Natural killer cell (primary cell): ENCODE measurements around the gene TOP2B. TPM values are rescaled to one million over a fixed set of nuclear protein-coding genes. Genes with fewer than 3 reads are reported as not detected.

Experiments
- ATAC-seq, 3 donors: fragments of 150-1000 bp in 2 of 3; fragments of 200-7000 bp in 1 of 3; cut with Tn5 transposase; 1 replicate in 1 of 3; 2 replicates in 2 of 3; pipeline ENCODE4 v1.10.0; 2021; ENCODE audit warnings: mild to moderate bottlenecking in 2 of 3, moderate library complexity in 2 of 3
- DNase-seq, 2 donors: peaks; one replicate each; pipeline versions ENCODE4 v3.0.0 to v3.0.0-alpha.2; 2013 to 2021; ENCODE audit warnings: mixed read lengths in 1 of 2
- H3K27ac ChIP-seq: one replicate; pipeline ENCODE4 v1.5.1; 2013; ENCODE audit warnings: mild to moderate bottlenecking, low read length
- H3K27me3 ChIP-seq: one replicate; pipeline ENCODE4 v1.6.1; 2013; ENCODE audit warnings: low read length; ENCODE audit not compliant: control insufficient read depth, insufficient read depth
- H3K36me3 ChIP-seq: one replicate; pipeline ENCODE4 v1.6.1; 2013; ENCODE audit warnings: low read length; ENCODE audit not compliant: control insufficient read depth, insufficient read depth
- H3K4me1 ChIP-seq: one replicate; pipeline ENCODE4 v1.6.1; 2013; ENCODE audit warnings: low read length; ENCODE audit not compliant: control insufficient read depth, insufficient read depth
- H3K4me3 ChIP-seq: one replicate; pipeline ENCODE4 v1.5.1; 2013; ENCODE audit warnings: low read length
- H3K9me3 ChIP-seq: one replicate; pipeline ENCODE4 v1.6.1; 2013; ENCODE audit warnings: low read length; ENCODE audit not compliant: control insufficient read depth, insufficient read depth
- H3K27ac Mint-ChIP-seq, 2 donors: one replicate each; pipeline ENCODE4 v1.8.0; 2022; ENCODE audit warnings: mild to moderate bottlenecking in 2 of 2, mixed read lengths in 2 of 2, moderate library complexity in 1 of 2
- H3K27me3 Mint-ChIP-seq, 2 donors: one replicate each; pipeline ENCODE4 v1.8.0; 2022; ENCODE audit warnings: low read depth in 2 of 2, mixed read lengths in 2 of 2
- H3K36me3 Mint-ChIP-seq: one replicate; pipeline ENCODE4 v1.8.0; 2022; ENCODE audit warnings: mixed read lengths
- H3K4me1 Mint-ChIP-seq, 2 donors: one replicate each; pipeline ENCODE4 v1.8.0; 2022; ENCODE audit warnings: mixed read lengths in 2 of 2
- H3K4me3 Mint-ChIP-seq: one replicate; pipeline ENCODE4 v1.8.0; 2022; ENCODE audit warnings: mild to moderate bottlenecking, moderate library complexity, mixed read lengths
- H3K9me3 Mint-ChIP-seq, 2 donors: one replicate each; pipeline ENCODE4 v1.8.0; 2022; ENCODE audit warnings: mixed read lengths in 2 of 2
- WGBS: methylation state at CpG from one replicate; pipeline ENCODE4 v1.1.7; 2013; ENCODE audit warnings: missing lambda C conversion rate; ENCODE audit not compliant: insufficient coverage; 5-methylcytosine and 5-hydroxymethylcytosine counted together
- intact Hi-C: fragments of 100-400 bp; cut with micrococcal nuclease; formaldehyde crosslinking; loops from one replicate; pipeline ENCODE4 v1.14.2; 2022
- total RNA-seq, 4 donors: library from RNA; stranded (reverse); fragments of 120-200 nt in 1 of 4; gene quantifications; one replicate each; pipeline versions ENCODE4 v1.2.3 to v1.2.4, GENCODE V29; 2013 to 2022
- TF ChIP-seq, protein P1 (sequence below): fragments of 200-600 bp; IDR thresholded peaks from one replicate; pipeline ENCODE4 v1.8.0; 2022; ENCODE audit warnings: antibody characterized with exemption

TOP2B gene
- total RNA-seq, 3 donors from 2014 or later (not counting 1 experiment from before 2014, with no cell fraction given), result 126 to 180 (median 152) TPM

DNA sequence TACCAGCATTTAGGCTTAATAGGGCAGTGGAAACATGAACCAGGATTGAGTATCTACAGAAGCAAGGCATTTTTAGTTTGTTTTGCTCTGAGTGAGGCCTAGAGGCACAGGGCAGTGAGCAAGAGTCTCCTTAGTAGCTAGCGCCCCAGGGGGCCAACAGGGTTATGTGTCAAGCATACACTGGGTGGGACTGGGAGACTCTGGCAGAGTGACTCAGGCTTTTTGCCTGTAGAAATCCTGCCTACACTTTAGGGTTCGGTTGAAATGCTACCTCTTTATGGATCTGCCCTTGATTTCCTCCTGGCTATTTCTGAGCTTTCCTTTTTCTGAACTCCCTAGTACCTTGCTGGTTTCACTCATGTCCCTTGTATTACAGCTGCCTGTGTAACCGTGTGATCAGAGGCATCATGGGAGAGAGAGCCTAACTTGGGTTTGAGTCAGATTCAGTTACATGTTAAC lies 72.2 kb downstream of the TOP2B start:
- DNase-seq, result no peak
- H3K36me3 Mint-ChIP-seq, result peaks cover 10% of the 10 kb centered on the region
- H3K27me3 ChIP-seq, result no peaks in the 10 kb centered on the region
- no peaks in the 10 kb centered on the region for H3K9me3 ChIP-seq
- H3K9me3 Mint-ChIP-seq, result no peaks in the 10 kb centered on the region
- no peak overlapping the region for H3K4me3 ChIP-seq
- TF ChIP-seq, protein P1, sequence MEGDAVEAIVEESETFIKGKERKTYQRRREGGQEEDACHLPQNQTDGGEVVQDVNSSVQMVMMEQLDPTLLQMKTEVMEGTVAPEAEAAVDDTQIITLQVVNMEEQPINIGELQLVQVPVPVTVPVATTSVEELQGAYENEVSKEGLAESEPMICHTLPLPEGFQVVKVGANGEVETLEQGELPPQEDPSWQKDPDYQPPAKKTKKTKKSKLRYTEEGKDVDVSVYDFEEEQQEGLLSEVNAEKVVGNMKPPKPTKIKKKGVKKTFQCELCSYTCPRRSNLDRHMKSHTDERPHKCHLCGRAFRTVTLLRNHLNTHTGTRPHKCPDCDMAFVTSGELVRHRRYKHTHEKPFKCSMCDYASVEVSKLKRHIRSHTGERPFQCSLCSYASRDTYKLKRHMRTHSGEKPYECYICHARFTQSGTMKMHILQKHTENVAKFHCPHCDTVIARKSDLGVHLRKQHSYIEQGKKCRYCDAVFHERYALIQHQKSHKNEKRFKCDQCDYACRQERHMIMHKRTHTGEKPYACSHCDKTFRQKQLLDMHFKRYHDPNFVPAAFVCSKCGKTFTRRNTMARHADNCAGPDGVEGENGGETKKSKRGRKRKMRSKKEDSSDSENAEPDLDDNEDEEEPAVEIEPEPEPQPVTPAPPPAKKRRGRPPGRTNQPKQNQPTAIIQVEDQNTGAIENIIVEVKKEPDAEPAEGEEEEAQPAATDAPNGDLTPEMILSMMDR, result no peak
- H3K27ac ChIP-seq, result no peak overlapping the region
- peak in 1 of 3 donors; percentile 41 for ATAC-seq
- H3K36me3 ChIP-seq, result peaks cover 24% of the 10 kb centered on the region
- no peaks in the 10 kb centered on the region for H3K27me3 Mint-ChIP-seq
- intact Hi-C loops, result loop anchor here (5.0 to 10.0 kb wide), 2 partner anchors 628 to 1330 kb away; no protein-coding TSS in a partner anchor
- peak overlapping the region in 1 of 2 donors; percentile 66 for H3K27ac Mint-ChIP-seq
- no peak overlapping the region for H3K4me3 Mint-ChIP-seq
- 55% methylated on average over 3 of the region's 3 CpGs for WGBS
- peaks cover 13 to 17% of the 10 kb centered on the region in 2 donors for H3K4me1 Mint-ChIP-seq
- H3K4me1 ChIP-seq, result no peaks in the 10 kb centered on the region

DNA sequence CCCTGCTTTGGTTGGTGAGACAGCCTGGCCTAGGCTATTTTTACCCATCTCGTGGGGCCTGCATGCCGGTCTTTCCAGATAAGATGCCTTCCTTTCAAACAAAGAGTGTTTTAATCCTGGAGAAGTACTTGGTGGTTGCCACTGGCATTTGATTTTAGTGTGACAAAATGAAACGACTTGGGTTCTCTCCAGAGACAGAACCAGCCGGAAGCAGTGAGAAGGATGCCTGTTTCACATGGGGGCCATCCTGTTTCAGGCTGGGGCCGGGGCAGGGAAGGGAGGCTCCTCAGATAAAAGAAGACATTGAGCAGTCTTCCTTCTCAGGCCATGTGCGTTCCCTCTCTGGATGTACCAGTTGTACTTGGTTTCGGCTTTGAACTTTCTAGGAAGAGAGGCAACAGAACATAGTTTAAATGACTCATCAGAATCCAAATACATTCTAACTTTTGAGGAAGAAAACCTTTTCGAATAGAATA lies 74.9 kb downstream of the TOP2B start:
- intact Hi-C loops, result loop anchor here (5.0 to 10.0 kb wide), 2 partner anchors 625 to 1328 kb away; no protein-coding TSS in a partner anchor
- WGBS, result 93% methylated on average over 8 of the region's 8 CpGs
- TF ChIP-seq, protein P1, result no peak
- Histone ChIP-seq H3K4me3 (no peak overlapping the region), H3K36me3 (peaks cover 4% of the 10 kb centered on the region), H3K4me1 (no peaks in the 10 kb centered on the region), H3K27me3 (no peaks in the 10 kb centered on the region), H3K27ac (no peak overlapping the region), H3K9me3 (no peaks in the 10 kb centered on the region)
- no peak overlapping the region for H3K27ac Mint-ChIP-seq
- no peaks in the 10 kb centered on the region for H3K27me3 Mint-ChIP-seq
- peaks cover 13 to 17% of the 10 kb centered on the region in 2 donors for H3K4me1 Mint-ChIP-seq
- DNase-seq, result no peak
- no peaks in the 10 kb centered on the region for H3K36me3 Mint-ChIP-seq
- H3K4me3 Mint-ChIP-seq, result no peak overlapping the region
- ATAC-seq, result no peak
- H3K9me3 Mint-ChIP-seq, result no peaks in the 10 kb centered on the region

DNA sequence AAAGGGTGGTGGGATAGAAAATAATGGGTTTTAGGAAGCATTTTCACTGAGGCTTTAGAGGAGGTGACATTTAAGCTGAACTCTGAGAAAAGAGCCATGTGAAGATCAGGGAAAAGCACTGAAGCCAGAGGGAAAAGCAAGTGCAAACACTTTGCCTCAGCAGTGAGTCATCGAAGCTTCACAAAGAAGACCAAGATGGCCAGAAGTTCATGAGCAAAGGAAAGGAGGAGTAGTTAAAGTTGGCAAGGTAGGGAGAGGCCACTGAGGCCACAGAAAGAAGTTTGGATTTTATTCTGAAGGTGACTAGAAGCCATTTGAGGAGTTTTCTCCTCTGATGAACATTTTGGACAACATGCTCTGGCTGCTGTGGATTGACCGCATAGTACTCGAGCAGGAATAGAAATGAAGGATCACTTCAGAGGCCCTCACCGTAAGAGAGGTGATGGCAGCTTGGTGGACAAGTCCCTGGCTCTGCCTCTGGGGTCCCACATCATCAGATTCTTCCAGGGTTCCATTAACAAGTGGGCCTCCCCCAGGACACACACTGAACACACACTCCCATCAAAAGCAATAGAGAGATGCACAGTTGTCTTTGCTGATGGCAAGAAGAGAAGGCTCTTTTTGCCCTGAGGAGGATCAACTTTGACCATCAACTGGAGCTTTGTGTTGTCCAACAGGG lies 75.5 kb downstream of the TOP2B start:
- intact Hi-C loops, result no loop called here
- no peaks in the 10 kb centered on the region for H3K27me3 Mint-ChIP-seq
- peak overlapping the region in 1 of 2 donors; percentile 26 for H3K27ac Mint-ChIP-seq

More for the DNA sequence above, 75.5 kb downstream of the TOP2B start:
- 95% methylated on average over 4 of the region's 4 CpGs for WGBS
- Histone ChIP-seq H3K27me3 (no peaks in the 10 kb centered on the region), H3K36me3 (no peaks in the 10 kb centered on the region), H3K4me1 (no peaks in the 10 kb centered on the region), H3K9me3 (no peaks in the 10 kb centered on the region), H3K27ac (no peak overlapping the region), H3K4me3 (no peak overlapping the region)
- Mint-ChIP-seq H3K36me3 (no peaks in the 10 kb centered on the region), H3K9me3 (no peaks in the 10 kb centered on the region), H3K4me3 (no peak overlapping the region), H3K4me1 (peaks cover 13 to 17% of the 10 kb centered on the region in 2 donors)
- ATAC-seq (no peak), DNase-seq (no peak)
- TF ChIP-seq, protein P1, result no peak
